Measurements from ENCODE around the gene RELA.

Gene RELA

GRCh38 chr11:65637032-65637557, 25.6 kb downstream of the RELA start (continued):
- TF ChIP-seq ZBTB11 (tag by site-specific recombination; conservative IDR thresholded peaks at IDR 0.05; ENCODE audit: low read depth), result no peak
- peak; percentile 96 for TF ChIP-seq BCL11B (tag by site-specific recombination; IDR thresholded peaks at IDR 0.05; ENCODE audit: low read depth)
- no peak for TF ChIP-seq ZSCAN23 (tag by site-specific recombination; IDR thresholded peaks at IDR 0.05)
- no peak for TF ChIP-seq ZSCAN4 (tag by site-specific recombination; IDR thresholded peaks at IDR 0.05)

GRCh38 chr11:65636108-65637031, 26.3 kb downstream of the RELA start:
- Histone ChIP-seq H3K4me3 (ENCODE audit: low read depth, low read length) (no peak overlapping the region), H3K9me3 (ENCODE audit: control insufficient read depth, insufficient read depth, low read depth, low read length) (no peaks in the 10 kb centered on the region), H3K4me1 (ENCODE audit: control insufficient read depth, insufficient read depth, low read length) (no peaks in the 10 kb centered on the region), H3K36me3 (ENCODE audit: control insufficient read depth in 2 of 2, insufficient read depth in 1 of 2, low read length in 2 of 2) (peaks cover 0 to 67% of the 10 kb centered on the region in 2 experiments; a peak in 1 of 3 replicates), H3K27ac (ENCODE audit: extremely low read depth, low read depth, low read length) (no peak overlapping the region)
- ChIA-PET POLR2A (interaction anchor here (0.7 to 4.4 kb wide), 5 partner anchors 14 to 99 kb away, joined by 3 to 50 read pairs (median 6); no protein-coding TSS in a partner anchor), CTCF (interaction anchor here (0.9 kb wide), 1 partner anchor 13 kb away, joined by 3 read pairs; no protein-coding TSS in a partner anchor)
- TF ChIP-seq FEZF1 (tag by site-specific recombination; IDR thresholded peaks at IDR 0.05), result no peak
- TF ChIP-seq PATZ1 (tag by site-specific recombination; IDR thresholded peaks at IDR 0.05), result 0 out of 2 replicates have a peak, but pooled peaks have one; percentile 17
- no peak for TF ChIP-seq ZBTB8A (tag by site-specific recombination; IDR thresholded peaks at IDR 0.05)
- peak; percentile 44 for TF ChIP-seq GLIS1 (tag by site-specific recombination; IDR thresholded peaks at IDR 0.05)
- TF ChIP-seq ZNF837 (tag by site-specific recombination; IDR thresholded peaks at IDR 0.05), result no peak
- TF ChIP-seq EGR2 (tag by site-specific recombination; IDR thresholded peaks at IDR 0.05; ENCODE audit: low read depth), result peak; percentile 48; the same call in 1 of the 2 replicates
- TF ChIP-seq GLIS2 (tag by site-specific recombination; IDR thresholded peaks at IDR 0.05), result peak; percentile 57
- peak; percentile 30 for TF ChIP-seq ZFHX2 (tag by site-specific recombination; conservative IDR thresholded peaks at IDR 0.05)

- Histone ChIP-seq H3K36me3 (ENCODE audit: control insufficient read depth in 2 of 2, insufficient read depth in 1 of 2, low read length in 2 of 2) (peaks cover 0 to 70% of the 10 kb centered on the region in 2 experiments; a peak in 1 of 3 replicates), H3K4me3 (ENCODE audit: low read depth, low read length) (no peak overlapping the region), H3K9me3 (ENCODE audit: control insufficient read depth, insufficient read depth, low read depth, low read length) (no peaks in the 10 kb centered on the region), H3K27ac (ENCODE audit: extremely low read depth, low read depth, low read length) (no peak overlapping the region), H3K4me1 (ENCODE audit: control insufficient read depth, insufficient read depth, low read length) (no peaks in the 10 kb centered on the region)
- TF ChIP-seq ZNF449 (tag by site-specific recombination; IDR thresholded peaks at IDR 0.05), result no peak
- no peak for TF ChIP-seq ZNF626 (tag by site-specific recombination; IDR thresholded peaks at IDR 0.05)
- no peak for TF ChIP-seq ZNF704 (tag by site-specific recombination; IDR thresholded peaks at IDR 0.05)
- TF ChIP-seq ZXDB (tag by site-specific recombination; IDR thresholded peaks at IDR 0.05), result no peak
- no peak for TF ChIP-seq ZNF404 (tag by site-specific recombination; IDR thresholded peaks at IDR 0.05)
- CTCF ChIA-PET, result interaction anchor here (0.9 kb wide), 1 partner anchor 12 kb away, joined by 3 read pairs; no protein-coding TSS in a partner anchor
- POLR2A ChIA-PET, result interaction anchor here (0.5 to 1.3 kb wide), 4 partner anchors 12 to 29 kb away, joined by 3 to 6 read pairs (median 4); no protein-coding TSS in a partner anchor
These were observed 27.6 kb downstream of the RELA start for GRCh38 chr11:65634905-65635731.

Measured in HEK293 (cell line).